ENCODE data around the gene PIEZO2. TPM values are rescaled to one million over a fixed set of nuclear protein-coding genes. Genes with fewer than 3 reads are reported as not detected.

Gene PIEZO2
- polyA plus RNA-seq, 1 donor from 2014 or later = 0.30 TPM

GRCh38 chr18:11051462-11051861 is 97.9 kb downstream of the PIEZO2 start:
- no peak overlapping the region for H3K4me2 ChIP-seq (ENCODE audit: low read length)
- H3K4me3 ChIP-seq (ENCODE audit: low read length) = no peak overlapping the region
- no peak overlapping the region for H3K27ac ChIP-seq (ENCODE audit: low read length)
- H3K27me3 ChIP-seq (ENCODE audit: insufficient read depth, low read depth, low read length) = no peaks in the 10 kb centered on the region
- H3K9me3 ChIP-seq (ENCODE audit: low read length) = no peaks in the 10 kb centered on the region
- TF ChIP-seq EP300 (conservative IDR thresholded peaks at IDR 0.05; ENCODE audit: poor library complexity, severe bottlenecking) (no peak), EZH2 (IDR thresholded peaks at IDR 0.05; ENCODE audit: borderline replicate concordance, insufficient read depth, low read length, poor library complexity, severe bottlenecking) (no peak), REST (IDR thresholded peaks at IDR 0.05; ENCODE audit: borderline replicate concordance) (no peak), CTCF (IDR thresholded peaks at IDR 0.05; ENCODE audit: poor library complexity, severe bottlenecking) (no peak), TAF1 (IDR thresholded peaks at IDR 0.05; ENCODE audit: low read depth) (no peak), POLR2AphosphoS5 (IDR thresholded peaks at IDR 0.05) (no peak), SMC3 (conservative IDR thresholded peaks at IDR 0.05; ENCODE audit: poor library complexity) (no peak)
- no peak overlapping the region for H3K9ac ChIP-seq (ENCODE audit: low read length)
- no peaks in the 10 kb centered on the region for H3K36me3 ChIP-seq (ENCODE audit: insufficient read depth, low read length)
- no peak overlapping the region for H2AFZ ChIP-seq (ENCODE audit: low read depth, low read length)
- no peaks in the 10 kb centered on the region for H3K79me2 ChIP-seq (replicated peaks; ENCODE audit: insufficient read depth, low read length)
- no peaks in the 10 kb centered on the region for H3F3A ChIP-seq (ENCODE audit: insufficient read depth, low read length, poor library complexity, severe bottlenecking)
- H3K9me2 ChIP-seq (ENCODE audit: insufficient read depth, low read length) = no peaks in the 10 kb centered on the region
- H4K20me1 ChIP-seq (ENCODE audit: insufficient read depth) = no peaks in the 10 kb centered on the region

GRCh38 chr18:11050966-11051365 is 98.4 kb downstream of the PIEZO2 start:
- H3F3A ChIP-seq (ENCODE audit: insufficient read depth, low read length, poor library complexity, severe bottlenecking) = no peaks in the 10 kb centered on the region
- no peaks in the 10 kb centered on the region for H3K79me2 ChIP-seq (replicated peaks; ENCODE audit: insufficient read depth, low read length)
- H4K20me1 ChIP-seq (ENCODE audit: insufficient read depth) = no peaks in the 10 kb centered on the region
- no peak overlapping the region for H2AFZ ChIP-seq (ENCODE audit: low read depth, low read length)
- no peak overlapping the region for H3K4me3 ChIP-seq (ENCODE audit: low read length)
- H3K4me2 ChIP-seq (ENCODE audit: low read length) = no peak overlapping the region
- no peaks in the 10 kb centered on the region for H3K27me3 ChIP-seq (ENCODE audit: insufficient read depth, low read depth, low read length)
- H3K9me2 ChIP-seq (ENCODE audit: insufficient read depth, low read length) = no peaks in the 10 kb centered on the region
- TF ChIP-seq SMC3 (conservative IDR thresholded peaks at IDR 0.05; ENCODE audit: poor library complexity) (no peak), REST (IDR thresholded peaks at IDR 0.05; ENCODE audit: borderline replicate concordance) (no peak), EP300 (conservative IDR thresholded peaks at IDR 0.05; ENCODE audit: poor library complexity, severe bottlenecking) (no peak), TAF1 (IDR thresholded peaks at IDR 0.05; ENCODE audit: low read depth) (no peak), EZH2 (IDR thresholded peaks at IDR 0.05; ENCODE audit: borderline replicate concordance, insufficient read depth, low read length, poor library complexity, severe bottlenecking) (no peak), CTCF (IDR thresholded peaks at IDR 0.05; ENCODE audit: poor library complexity, severe bottlenecking) (no peak), POLR2AphosphoS5 (IDR thresholded peaks at IDR 0.05) (no peak), RAD21 (conservative IDR thresholded peaks at IDR 0.05) (no peak), MXI1 (conservative IDR thresholded peaks at IDR 0.05; ENCODE audit: poor library complexity, severe bottlenecking) (no peak)
- no peaks in the 10 kb centered on the region for H3K9me3 ChIP-seq (ENCODE audit: low read length)
- H3K9ac ChIP-seq (ENCODE audit: low read length) = no peak overlapping the region
- no peak overlapping the region for H3K27ac ChIP-seq (ENCODE audit: low read length)
- H3K36me3 ChIP-seq (ENCODE audit: insufficient read depth, low read length) = no peaks in the 10 kb centered on the region
